Stromal cell of bone marrow (primary cell): Measurements from ENCODE around the gene NOLC1.

Experiments used
- DNase-seq: peaks from one replicate; pipeline ENCODE4 v3.0.0-alpha.2; 2012; ENCODE audit warnings: low read depth

Gene NOLC1

DNA sequence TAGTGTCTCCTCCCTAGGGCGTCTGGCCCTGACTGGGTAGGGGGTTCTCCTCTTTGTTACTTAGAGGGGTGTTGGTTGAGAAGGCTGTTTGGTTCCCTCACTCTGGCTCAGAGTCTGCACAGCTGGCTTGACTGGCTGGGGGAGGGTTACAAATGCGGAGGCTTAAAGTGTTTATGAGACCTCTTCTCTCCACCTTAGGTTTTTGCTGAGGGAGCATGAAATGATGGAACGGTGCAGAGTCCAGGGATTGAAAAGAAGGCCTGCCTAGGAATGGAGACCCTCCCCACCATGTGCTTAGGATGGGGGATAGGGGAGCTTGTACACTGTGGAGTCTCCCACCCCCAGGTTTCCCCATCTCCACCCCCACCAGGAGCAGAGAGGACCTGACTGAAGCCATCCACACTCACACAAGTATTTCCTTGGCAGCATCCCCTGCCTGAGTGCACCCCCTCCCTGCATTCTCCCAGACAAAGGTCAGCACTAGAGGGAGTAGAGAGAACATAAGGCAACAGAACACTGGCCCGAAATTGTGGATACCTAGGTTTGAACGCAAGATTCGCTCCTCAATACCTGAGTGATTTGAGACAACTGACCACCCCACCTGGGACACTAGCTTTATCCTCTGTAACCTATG is 30.3 kb upstream of the NOLC1 start:
- no peak for DNase-seq

DNA sequence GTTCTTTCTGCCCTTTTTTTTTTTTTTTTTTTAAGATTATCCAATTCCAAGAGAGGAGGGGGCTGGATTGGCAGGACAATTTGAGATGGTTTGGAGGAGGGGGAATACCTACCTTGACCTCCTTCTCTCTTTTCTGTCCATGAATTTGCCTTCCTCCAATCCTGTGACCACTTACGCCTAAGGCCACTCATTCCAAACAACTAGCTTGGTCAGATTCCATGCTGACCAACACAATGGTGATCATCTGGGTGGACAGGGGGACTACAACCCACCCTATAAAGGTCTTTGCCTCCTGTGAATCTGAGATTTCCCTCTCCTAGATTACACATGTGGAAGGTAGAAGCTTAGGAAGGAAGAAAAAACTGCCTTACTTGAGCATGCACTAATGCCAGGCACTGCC is 29.7 kb upstream of the NOLC1 start:
- DNase-seq = no peak

DNA sequence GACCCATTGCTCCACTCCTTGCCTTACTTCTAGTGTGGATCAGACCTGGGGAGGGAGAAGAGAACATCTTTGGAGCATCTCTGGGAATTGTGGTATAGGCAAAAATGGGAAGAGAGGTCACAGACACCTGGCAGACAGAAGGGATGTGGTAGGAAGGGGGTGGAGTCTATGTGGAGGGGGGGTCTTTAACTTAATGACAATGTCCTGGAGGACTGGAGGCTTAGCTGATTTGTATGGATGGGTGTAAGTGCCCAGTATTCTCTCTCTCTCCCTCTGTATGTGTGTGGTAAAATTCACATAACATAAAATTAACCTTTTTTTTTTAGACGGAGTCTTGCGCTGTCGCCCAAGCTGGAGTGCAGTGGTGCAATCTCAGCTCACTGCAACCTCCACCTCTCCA is 29.0 kb upstream of the NOLC1 start:
- no peak for DNase-seq

DNA sequence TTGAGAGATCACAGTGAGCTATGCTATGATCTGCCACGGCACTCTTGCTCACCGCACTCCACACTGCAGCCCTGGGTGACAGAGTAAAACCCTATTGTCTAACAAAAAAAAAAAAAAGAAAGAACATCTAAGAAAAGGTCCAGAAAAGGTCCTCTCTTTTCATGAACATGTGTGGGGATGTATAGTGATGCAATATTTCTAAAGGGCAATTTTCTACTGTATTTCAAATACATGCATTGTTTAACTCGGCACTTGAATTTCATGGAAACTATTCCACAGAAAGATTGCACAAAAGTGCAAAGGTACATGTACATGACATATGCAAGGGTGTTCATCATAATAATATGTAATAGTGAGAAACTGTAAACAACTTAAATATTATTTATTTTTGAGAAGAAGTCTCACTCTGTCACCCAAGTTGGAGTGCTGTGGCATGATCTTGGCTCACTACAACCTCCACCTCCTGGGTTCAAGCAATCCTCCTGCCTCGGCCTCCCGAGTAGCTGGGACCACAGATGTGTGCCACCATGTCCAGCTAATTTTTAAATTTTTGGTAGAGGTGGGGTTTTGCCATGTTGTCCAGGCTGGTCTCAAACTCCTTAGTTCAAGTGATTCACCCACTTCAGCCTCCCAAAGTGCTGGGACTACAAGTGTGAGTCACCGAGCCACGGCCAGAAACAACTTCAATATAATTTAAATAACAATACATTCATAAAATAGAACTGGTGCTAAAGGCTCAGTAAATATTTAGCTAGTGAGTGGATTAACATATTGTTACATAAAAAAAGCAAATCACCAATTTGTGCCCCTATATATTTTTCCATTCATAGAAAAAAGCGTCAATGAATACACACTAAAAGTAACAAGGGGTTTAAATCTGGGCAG is 20.7 kb upstream of the NOLC1 start:
- DNase-seq = no peak

DNA sequence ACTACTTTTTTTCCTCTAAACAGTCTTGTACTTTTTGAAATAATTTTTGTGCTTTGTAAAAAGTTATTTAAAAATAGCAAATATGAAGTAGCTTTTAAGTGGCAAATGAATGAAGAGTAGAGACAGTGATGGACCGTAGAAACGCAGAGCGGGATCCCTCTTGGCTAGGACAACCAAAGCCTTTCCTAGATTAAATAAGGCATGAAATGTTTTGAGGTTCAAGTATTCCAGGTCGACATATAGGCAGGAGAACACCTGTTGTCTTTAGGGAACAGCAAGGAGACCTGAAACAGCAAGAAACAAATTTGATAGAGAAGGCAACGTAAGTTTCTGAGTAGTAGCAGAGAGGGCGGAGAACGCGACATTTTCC is 20.0 kb upstream of the NOLC1 start:
- no peak for DNase-seq

DNA sequence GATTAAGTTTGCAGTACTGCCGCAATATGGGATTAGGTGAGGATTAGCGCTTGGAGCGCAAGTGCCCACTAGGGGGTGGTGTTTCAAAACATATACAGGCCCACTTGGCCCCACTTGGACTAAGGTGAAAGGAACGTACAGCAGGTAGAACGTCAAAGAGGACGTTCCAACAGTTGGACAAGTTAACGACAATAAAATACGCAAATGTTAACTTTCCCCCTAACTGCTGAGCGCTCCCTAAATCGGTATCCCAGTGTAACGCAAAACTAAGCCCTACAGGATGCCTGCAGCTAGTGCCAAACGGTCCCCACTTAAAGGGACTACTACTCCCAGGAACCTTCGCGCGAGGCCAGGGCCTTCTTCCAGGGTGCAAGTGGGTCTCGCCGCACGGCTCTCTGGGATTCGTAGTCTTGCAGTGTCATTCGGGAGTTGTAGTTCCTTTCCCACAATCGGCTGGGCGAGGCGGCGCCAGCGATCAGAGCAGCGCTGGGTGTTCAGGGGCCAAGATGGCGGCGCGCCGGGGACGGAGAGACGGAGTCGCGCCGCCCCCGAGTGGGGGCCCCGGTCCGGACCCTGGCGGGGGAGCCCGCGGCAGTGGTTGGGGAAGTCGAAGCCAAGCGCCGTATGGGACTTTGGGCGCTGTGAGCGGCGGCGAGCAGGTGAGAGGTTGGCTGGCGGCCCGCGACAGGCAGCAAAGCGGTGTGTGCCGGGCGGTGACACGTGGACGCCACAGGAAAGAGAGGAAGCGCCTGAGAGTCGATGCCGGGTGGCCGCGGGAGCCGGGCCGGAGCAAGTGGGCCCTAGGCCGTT is 19.4 kb upstream of the NOLC1 start, which contains the start of gene PPRC1:
Gene PPRC1 (plus strand): TSS at position 478 of the 810 bp plus-strand sequence. CDS start 29 bp downstream, at position 507.
- peak; percentile 99 for DNase-seq

DNA sequence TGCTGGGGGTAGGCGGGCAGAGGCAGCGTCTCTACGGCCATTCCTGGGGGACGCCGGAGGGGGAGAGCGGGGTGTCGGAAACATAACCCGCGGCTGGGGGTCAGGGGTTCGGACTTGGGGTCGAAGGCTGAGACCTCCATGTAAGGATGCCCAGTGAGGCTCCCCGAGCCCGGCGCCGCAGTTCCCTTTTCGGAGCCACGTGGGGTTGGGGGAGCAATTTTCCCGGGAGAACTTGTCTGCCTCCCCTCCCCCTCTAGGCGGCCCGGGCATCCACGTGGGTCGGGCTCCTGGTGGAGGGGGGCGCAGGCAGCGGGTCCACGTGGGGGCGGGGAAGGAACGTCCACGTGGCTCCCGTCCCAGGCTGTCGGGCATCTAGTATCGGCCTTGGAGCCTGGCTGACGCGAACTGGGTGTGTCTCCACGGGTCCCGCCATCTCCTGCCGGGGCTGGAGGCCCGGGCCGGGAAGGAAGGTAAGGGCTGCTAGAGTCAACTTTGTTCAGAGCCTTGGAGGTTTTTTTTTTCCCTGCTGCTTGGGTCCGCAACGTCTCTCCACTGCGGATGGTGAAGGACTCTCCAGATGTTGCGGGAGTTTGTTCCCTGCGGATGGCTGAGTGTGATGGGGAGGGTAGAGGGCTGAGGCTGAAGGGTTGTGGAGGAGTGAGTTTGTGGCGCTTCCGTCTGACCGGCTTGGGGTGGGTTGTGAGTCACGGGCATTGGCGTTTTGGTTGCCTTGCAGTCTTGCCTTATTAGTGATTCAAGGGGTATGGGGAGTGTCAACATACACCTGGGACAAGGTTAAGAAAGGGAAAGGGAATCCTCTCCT is 18.6 kb upstream of the NOLC1 start:
- no peak for DNase-seq

DNA sequence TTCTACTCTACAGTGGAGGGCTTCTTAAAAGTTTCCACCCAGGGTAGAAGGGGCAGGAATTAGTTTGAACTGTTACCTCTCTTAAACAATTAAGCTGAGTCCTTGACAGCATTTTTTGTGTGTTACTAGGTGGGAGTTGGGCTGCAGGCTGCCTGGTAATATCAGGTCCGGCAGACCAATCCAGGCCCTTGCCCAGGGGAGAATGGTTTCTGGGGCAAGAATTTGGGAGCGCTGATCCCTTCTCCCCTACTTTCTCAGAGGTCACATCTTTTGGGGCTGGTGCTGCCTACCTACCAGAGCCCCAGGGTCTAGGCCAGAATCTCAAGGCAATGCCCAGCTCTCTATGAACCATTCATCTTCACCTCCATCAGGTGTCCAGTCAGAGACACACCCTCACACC is 17.8 kb upstream of the NOLC1 start:
- no peak for DNase-seq

DNA sequence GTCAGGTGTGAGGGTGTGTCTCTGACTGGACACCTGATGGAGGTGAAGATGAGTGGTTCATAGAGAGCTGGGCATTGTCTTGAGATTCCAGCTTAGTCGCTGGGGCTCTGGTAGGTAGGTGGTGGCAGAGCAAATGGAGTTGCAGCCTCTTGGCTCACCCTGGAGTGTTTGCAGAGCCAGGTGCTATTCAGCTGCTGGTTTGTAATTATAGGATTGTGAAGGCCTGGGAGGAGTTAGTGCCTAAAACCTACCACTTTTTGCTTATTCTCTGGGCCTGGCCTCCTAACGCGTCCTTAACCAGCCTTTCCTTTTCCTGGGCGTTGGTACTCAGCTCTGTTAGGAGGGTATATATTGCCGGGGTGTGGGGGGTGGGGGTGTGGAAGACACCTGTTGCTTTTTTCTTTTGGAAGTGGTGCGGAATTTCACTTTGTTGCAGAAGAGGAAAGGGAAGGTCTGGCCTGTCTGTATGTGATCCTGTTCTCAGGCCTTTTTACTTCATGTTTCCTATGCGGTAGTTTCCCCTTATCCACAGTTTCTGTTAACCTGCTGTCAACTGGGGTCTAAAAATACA is 16.1 kb upstream of the NOLC1 start:
- no peak for DNase-seq

DNA sequence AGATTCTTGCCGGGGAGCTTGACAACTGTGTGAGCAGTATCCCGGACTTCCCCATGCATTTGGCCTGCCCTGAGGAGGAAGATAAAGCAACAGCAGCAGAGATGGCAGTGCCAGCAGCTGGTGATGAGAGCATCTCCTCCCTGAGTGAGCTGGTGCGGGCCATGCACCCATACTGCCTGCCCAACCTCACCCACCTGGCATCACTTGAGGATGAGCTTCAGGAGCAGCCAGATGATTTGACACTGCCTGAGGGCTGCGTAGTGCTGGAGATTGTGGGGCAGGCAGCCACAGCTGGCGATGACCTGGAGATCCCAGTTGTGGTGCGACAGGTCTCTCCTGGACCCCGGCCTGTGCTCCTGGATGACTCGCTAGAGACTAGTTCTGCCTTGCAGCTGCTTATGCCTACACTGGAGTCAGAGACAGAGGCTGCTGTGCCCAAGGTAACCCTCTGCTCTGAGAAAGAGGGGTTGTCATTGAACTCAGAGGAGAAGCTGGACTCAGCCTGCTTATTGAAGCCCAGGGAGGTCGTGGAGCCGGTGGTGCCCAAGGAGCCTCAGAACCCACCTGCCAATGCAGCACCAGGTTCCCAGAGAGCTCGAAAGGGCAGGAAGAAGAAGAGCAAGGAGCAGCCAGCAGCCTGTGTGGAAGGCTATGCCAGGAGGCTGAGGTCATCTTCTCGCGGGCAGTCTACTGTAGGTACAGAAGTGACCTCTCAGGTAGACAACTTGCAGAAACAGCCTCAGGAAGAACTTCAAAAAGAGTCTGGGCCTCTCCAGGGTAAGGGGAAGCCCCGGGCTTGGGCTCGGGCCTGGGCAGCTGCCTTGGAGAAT is 12.7 kb upstream of the NOLC1 start:
- DNase-seq = no peak

DNA sequence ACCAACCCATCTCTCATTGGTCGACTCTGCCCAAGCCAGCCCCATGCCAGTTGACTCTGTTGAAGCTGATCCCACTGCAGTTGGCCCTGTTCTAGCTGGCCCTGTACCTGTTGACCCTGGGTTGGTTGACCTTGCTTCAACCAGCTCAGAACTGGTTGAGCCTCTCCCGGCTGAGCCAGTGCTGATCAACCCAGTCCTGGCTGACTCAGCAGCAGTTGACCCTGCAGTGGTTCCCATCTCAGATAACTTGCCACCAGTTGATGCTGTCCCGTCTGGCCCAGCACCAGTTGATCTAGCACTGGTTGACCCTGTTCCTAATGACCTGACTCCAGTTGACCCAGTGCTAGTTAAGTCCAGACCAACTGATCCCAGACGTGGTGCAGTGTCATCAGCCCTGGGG is 12.0 kb upstream of the NOLC1 start:
- DNase-seq = no peak

DNA sequence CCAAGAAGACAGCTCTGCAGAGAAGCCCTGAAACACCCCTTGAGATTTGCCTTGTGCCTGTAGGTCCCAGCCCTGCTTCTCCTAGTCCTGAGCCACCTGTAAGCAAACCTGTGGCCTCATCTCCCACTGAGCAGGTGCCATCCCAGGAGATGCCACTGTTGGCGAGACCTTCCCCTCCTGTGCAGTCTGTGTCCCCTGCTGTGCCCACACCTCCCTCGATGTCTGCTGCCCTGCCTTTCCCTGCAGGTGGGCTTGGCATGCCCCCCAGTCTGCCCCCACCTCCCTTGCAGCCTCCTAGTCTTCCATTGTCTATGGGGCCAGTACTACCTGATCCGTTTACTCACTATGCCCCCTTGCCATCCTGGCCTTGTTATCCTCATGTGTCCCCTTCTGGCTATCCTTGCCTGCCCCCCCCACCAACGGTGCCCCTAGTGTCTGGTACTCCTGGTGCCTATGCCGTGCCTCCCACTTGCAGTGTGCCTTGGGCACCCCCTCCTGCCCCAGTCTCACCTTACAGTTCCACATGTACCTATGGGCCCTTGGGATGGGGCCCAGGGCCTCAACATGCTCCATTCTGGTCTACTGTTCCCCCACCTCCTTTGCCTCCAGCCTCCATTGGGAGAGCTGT is 11.2 kb upstream of the NOLC1 start:
- no peak for DNase-seq

DNA sequence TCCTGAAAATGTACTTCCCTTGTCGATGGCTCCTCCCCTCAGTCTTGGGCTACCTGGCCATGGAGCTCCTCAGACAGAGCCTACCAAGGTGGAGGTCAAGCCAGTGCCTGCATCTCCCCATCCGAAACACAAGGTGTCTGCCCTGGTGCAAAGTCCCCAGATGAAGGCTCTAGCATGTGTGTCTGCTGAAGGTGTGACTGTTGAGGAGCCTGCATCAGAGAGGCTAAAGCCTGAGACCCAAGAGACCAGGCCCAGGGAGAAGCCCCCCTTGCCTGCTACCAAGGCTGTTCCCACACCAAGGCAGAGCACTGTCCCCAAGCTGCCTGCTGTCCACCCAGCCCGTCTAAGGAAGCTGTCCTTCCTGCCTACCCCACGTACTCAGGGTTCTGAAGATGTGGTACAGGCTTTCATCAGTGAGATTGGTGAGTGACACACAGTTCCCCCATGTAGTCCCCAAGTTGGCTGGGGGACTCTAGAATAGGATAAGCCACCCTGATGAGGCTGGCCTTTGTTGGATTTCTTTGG is 10.5 kb upstream of the NOLC1 start:
- no peak for DNase-seq

DNA sequence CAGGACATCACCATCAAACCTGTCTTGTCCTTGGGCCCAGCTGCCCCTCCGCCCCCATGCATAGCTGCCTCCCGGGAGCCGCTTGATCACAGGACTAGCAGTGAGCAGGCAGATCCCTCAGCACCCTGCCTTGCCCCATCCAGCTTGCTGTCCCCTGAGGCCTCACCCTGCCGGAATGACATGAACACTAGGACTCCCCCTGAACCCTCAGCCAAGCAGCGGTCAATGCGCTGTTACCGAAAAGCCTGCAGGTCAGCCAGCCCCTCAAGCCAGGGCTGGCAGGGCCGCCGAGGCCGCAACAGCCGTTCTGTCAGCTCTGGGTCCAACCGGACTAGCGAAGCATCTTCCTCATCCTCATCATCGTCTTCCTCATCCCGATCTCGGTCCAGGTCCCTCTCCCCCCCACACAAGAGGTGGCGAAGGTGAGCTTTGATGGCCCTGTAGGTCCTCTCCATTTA is 5.2 kb upstream of the NOLC1 start:
- no peak for DNase-seq

DNA sequence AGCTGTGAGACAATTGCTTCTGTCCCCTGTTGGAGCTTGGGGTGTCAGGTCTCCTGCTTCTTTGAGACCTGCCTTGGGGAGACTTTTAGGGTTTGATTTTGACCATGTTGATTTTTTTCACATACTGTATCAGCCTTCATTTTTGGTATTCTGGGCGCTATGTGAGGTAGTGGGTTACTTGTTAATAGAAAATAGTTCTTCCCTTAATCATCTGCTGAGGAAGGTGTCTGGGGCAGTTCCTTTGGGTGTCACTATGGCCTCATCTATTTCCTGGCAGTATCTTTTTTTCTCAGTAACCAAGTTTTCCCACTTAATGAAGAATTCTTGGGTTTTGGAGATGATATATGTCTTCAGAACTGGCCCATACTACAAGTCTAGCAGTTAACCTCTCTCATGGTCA is 4.6 kb upstream of the NOLC1 start:
- DNase-seq = no peak

DNA sequence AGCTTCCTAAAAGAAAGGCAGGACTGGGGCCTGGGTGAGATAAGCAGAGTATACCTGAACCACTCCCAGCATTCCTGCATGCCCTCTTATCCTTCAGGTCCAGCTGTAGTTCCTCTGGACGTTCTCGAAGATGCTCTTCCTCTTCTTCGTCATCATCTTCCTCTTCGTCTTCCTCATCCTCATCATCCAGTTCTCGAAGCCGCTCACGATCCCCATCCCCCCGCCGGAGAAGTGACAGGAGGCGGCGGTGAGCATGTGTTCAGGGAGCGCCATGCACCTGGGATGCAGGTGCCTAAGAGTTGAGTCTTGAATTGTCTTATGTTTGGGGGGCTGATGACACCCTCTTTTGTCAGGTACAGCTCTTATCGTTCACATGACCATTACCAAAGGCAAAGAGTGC is 3.9 kb upstream of the NOLC1 start:
- no peak for DNase-seq

DNA sequence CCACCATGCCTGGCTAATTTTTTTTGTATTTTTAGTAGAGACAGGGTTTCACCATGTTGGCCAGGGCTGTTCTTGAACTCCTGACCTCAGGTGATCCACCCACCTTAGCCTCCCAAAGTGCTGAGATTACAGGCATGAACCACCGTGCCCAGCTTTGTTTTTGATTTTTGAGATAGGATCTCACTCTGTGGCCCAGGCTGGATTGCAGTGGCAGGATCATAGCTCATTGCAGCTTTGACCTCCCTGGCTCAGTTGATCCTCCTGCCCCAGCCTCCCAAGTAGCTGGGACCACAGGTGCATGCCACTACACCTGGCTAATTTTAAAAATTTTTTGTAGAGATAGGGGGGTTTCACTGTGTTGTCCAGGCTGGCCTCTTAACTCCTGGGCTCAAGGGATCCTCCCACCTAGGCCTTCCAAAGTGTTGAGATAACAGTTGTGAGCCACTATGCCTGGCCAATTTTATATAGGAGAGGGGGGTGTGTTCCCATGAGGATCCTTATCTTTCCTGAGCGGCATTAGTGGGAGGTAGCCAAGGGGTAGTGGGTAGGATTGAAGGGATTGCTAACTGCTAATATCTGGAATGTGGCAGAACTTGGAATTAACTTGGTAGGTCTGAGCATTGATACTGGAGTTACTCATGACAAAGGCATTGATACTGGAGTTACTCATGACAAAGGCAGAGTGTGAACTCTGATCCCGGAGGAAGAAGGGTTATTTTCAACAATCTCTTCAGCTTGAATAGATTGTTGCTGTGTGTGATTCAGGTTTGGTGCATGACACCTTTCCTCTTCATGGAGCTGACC is 1.0 kb upstream of the NOLC1 start:
- DNase-seq = no peak

DNA sequence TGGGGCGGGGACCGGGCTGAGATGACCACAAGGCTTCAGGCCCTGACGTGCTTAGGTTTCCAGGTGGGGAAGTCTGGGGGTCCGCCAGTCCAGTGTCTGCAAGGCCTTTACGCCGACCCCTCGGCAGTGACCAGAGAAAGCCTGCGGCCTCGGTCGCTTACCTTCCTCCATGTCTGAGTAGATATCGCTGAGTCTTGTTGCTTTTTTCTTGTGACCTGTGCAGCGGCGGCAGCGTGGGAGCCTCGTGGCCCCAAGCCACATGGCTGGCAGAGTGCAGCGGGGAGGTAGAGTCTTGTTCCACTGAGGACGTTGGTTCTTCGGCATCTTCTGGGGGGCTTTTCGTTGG is 329 bp downstream of the NOLC1 start:
- DNase-seq = no peak

DNA sequence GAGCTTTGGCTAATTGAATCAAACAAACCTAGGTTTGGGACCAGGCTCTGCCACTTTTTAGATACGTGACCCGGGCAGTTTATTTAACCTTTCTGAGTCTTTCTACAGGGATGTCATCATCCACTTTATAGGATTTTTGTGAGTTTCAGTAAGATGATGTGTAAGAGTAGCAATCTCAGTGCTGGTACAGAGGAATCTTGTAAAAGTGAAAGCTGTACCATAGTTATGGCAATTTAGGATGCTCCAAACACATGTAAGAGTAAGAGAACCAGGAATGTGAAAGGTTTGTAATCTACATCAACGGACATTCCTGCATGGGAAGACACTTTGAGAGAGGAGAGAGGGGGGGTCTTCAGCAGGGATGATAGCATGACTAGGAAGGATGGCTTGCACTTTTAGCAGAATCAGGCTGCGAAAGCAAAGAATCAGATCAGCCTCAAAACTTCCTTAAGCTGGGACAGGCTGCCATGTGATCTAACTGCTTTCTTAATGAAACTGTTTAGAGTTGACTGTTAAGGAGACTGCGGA is 968 bp downstream of the NOLC1 start:
- DNase-seq = no peak
